ENCODE data around the gene HIP1R.
"Not testable (repeated sequence)": the region's sequence is repeated elsewhere in the genome, so short reads cannot be mapped to it uniquely, and the experiment has no call there.

HIP1R gene, protein sequence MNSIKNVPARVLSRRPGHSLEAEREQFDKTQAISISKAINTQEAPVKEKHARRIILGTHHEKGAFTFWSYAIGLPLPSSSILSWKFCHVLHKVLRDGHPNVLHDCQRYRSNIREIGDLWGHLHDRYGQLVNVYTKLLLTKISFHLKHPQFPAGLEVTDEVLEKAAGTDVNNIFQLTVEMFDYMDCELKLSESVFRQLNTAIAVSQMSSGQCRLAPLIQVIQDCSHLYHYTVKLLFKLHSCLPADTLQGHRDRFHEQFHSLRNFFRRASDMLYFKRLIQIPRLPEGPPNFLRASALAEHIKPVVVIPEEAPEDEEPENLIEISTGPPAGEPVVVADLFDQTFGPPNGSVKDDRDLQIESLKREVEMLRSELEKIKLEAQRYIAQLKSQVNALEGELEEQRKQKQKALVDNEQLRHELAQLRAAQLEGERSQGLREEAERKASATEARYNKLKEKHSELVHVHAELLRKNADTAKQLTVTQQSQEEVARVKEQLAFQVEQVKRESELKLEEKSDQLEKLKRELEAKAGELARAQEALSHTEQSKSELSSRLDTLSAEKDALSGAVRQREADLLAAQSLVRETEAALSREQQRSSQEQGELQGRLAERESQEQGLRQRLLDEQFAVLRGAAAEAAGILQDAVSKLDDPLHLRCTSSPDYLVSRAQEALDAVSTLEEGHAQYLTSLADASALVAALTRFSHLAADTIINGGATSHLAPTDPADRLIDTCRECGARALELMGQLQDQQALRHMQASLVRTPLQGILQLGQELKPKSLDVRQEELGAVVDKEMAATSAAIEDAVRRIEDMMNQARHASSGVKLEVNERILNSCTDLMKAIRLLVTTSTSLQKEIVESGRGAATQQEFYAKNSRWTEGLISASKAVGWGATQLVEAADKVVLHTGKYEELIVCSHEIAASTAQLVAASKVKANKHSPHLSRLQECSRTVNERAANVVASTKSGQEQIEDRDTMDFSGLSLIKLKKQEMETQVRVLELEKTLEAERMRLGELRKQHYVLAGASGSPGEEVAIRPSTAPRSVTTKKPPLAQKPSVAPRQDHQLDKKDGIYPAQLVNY

DNA sequence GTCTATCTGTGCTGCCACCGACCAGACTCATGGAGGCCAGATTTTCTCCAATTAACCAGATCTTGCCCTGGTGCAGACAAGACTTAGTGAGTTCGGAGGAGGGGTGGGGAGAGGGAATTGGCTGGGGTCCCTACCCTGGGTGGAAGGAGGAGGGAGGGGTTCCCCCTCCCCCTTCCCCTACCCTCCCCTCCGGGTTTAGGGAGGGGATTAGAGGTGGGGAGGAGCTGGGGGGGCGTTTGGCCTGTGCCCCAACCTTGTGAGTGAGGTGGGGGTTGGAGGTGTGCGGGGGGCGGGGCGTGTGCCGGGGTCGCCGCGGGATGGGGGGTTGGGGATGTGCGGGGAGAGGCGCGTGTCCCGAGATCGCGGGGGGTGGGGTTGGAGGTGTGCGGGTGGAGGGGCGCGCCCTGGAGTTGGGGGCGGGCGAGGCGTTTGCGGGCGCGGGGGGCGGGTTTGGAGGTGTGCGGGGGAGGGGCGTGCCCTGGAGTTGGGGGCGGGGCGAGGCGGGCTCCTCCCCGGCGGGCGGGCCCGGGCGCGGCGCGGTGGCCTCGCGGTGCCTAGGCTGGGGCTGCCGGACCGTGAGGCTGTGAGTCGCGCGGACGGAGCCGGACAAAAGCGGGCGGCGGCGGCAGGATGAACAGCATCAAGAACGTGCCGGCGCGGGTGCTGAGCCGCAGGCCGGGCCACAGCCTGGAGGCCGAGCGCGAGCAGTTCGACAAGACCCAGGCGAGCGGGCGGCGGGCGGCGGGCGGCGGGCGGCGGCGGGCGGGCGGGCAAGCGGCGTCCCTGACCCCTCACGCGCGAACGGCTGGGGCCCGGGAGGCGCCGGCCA, at the start of gene HIP1R:
Gene HIP1R (plus strand): TSS at position 537 of the 829 bp plus-strand sequence. CDS start 94 bp downstream, at position 631.
- DNase-seq, result no peak

DNA sequence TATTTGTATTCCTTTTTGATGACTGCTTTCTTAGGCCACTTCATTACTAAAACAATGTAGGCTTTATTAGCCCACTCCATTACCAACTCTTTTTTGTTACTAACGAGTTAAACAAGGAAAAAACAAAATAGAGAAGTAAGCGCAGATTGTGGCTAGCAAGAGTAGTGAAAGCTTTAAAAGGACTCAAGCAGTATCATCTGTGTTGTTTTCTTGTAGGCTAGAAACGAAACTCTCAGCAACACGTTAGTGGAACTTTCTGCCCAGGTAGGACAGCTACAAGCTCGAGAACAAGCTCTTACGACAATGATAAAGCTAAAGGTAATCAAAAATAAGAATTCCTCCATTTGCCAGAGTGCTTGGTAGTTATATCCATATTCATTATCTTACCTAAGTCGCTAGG, 49.8 kb upstream of the HIP1R start:
- DNase-seq, result no peak

GRCh38 chr12:122788387-122788786, 46.9 kb upstream of the HIP1R start:
- DNase-seq, result no peak

- DNase-seq, result no peak
These were observed 45.6 kb upstream of the HIP1R start for GRCh38 chr12:122789637-122790036.

DNA sequence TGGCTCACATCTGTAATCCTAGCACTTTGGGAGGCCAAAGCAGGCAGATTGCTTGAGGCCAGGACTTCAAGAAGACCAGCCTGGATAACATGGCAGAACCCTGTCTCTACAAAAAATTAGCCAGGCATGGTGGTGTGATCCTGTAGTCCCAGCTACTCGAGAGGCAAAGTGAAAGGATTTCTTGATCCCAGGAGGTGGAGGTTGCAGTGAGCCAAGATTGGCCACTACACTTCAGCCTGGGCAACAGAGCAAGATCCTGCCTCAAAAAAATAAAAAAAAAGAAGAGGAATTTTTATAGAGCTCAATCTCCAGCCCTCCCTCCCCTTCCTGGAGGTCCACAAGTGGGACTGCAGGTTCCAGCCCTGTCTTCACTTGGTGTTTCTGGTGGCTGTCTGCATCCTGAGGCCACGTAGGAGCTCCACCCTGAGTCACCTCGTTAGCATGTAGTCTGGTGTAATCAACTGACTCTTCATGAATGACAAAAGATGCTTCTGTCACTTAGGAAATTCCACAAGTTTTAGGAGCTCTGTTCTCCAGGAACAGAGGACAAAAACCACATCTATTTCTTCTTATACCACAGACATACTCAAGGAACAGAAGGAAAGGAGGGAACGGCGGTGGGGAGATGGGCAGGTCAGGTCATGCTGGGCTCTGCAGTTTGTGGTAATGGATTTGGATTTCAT, 44.7 kb upstream of the HIP1R start:
- no peak for DNase-seq

DNA sequence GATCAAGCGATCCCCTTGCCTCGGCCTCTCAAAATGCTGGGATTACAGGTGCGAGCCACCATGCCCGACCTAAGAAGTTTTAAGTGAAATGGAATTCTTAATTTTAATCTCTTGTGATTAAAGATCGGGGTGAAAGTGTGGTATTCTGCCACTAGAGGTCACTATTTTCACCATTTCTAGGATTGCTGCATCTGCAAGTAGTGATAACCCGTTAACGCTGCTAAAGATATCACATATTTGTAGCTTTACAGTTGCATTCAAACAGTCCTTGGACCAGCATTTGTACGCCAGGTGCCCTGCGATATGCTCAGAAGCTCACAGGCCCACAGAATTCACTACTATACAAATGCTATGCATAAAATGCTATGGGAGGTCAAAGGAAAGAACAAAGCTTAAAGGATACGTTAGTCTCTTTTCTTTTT, 41.6 kb upstream of the HIP1R start:
- peak; percentile 42 for DNase-seq

GRCh38 chr12:122795807-122796206, 39.5 kb upstream of the HIP1R start:
- DNase-seq, result no peak

GRCh38 chr12:122799641-122800243, 35.5 kb upstream of the HIP1R start:
- no peak for DNase-seq

DNA sequence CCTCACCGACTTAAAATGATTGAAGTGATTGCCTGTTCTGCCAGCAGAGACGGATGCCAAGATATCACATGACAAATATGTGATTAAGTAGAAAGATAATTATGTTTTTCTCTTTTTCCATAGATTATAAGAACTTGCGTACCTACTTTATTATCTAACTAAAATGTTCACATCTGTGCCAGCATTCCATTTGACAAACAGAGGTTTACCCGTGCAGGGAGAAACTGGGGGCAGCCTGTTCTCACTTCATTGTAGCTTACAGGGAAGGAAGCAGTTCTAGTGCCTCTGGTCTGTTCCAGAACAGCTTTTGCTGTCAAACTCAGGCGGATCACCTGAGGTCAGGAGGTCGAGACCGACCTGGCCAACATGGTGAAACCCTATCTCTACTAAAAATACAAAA, 31.3 kb upstream of the HIP1R start:
- no peak for DNase-seq

DNA sequence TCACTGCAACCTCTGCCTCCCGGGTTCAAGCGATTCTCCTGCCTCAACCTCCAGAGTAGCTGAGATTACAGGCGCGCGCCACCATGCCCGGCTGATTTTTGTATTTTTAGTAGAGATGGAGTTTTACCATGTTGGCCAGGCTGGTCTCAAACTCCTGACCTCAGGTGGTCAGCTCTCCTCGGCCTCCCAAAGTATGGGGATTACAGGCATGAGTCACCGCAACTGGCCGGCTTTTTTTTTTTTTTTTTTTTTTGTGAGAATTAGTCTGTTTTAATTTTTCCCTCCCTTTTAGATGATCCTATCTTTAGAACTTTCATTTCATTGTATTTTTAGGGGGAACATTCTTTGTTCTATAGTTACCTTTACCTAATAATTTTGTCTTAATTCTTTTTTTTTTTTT, 30.3 kb upstream of the HIP1R start:
- not testable (repeated sequence) for DNase-seq

DNA sequence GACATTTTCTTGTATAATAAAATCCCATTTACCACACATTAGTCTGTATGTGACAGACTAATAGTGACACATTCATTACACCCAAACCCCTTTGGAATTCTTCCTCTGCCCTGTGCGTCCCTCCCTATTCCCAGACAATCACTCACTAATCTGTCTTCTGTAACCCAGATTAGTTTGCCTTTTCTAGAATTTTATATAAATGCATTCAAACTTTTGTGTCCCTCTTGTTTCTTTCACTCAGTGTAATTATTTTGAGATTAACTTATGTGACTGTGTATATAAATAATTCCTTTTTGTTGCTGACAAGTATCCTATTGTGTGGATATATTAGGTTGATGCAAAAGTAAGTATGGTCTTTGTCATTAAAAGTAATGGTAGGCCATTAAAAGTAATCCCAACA, 27.6 kb upstream of the HIP1R start:
- DNase-seq, result no peak

- no peak for DNase-seq
These were observed 23.5 kb upstream of the HIP1R start for GRCh38 chr12:122811777-122812176.

DNA sequence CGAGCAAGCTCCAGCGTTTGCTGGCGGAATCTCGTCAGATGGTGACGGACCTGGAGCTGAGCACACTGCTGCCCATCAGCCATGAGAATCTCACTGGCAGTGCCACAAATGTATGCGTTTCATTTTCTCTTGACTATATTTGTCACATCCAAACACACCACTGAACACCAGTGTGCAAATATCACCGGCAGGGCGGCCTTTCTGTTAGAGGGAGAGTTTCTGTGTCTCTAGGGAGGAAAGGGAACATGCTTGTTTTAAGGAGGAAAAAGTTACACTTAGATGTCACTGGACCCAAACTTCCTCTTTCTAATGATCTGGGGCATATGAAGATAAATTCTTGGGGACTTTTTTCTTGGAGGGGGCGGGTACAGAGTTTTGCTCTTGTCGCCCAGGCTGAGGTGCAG, 21.9 kb upstream of the HIP1R start:
- no peak for DNase-seq

GRCh38 chr12:122819209-122819785, 16.0 kb upstream of the HIP1R start:
- DNase-seq, result peak; percentile 35

DNA sequence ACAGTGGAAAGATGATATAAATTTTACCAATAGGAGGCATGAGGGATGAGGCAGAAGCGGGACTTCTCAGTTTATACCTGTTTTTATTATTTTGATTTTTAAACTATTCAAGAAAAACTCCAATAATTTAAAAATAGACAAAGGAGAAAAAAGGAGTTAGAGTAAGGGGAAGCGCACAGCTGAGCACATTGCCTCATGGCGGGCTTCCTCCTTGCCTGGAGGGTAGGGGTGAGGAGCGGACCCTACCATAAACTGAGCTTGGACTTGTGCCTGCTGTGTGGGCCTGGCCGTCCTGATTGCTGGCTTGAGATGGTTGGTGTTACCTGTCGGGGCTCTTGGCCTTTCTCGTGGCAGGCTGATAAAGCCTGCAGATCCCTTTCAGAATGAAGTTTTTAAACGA, 15.1 kb upstream of the HIP1R start:
- no peak for DNase-seq

DNA sequence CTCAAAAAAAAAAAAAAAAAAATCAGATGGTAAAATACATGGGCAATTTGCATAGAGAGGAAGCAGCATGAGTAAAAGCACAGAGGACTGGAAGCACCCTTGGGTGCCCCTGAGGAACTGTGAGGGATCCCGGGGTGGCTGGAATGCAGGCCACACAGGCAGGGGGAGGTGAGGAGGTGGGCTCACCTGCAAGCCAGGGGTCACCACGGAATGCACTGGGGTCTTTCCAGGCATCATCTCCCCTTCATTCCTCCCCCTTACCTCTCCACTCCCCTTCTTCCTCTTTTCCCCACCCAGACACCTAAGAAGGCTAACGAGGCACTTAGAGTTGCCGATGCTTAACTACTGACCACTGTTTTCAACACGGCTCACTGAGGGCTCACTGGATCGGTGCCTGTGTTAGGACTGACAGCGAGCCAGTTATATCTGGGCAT, 14.4 kb upstream of the HIP1R start:
- DNase-seq, result no peak

DNA sequence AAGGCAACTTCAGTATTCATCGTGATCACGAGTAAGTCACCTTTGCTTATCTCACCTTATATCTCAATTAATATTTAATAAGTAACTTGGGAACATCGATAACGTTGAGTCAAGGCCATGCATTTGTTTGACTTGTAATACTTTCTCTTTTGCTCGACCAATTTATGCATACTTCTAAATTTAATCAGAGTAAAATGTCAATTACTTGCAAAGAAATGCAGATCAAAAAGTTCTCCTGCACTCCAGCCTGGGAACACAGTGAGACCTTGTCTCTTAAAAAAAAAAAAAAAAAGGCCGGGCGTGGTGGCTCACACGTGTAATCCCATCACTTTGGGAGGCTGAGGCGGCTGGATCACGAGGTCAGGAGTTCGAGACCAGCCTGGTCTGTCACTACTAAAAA, 11.8 kb upstream of the HIP1R start:
- no peak for DNase-seq

DNA sequence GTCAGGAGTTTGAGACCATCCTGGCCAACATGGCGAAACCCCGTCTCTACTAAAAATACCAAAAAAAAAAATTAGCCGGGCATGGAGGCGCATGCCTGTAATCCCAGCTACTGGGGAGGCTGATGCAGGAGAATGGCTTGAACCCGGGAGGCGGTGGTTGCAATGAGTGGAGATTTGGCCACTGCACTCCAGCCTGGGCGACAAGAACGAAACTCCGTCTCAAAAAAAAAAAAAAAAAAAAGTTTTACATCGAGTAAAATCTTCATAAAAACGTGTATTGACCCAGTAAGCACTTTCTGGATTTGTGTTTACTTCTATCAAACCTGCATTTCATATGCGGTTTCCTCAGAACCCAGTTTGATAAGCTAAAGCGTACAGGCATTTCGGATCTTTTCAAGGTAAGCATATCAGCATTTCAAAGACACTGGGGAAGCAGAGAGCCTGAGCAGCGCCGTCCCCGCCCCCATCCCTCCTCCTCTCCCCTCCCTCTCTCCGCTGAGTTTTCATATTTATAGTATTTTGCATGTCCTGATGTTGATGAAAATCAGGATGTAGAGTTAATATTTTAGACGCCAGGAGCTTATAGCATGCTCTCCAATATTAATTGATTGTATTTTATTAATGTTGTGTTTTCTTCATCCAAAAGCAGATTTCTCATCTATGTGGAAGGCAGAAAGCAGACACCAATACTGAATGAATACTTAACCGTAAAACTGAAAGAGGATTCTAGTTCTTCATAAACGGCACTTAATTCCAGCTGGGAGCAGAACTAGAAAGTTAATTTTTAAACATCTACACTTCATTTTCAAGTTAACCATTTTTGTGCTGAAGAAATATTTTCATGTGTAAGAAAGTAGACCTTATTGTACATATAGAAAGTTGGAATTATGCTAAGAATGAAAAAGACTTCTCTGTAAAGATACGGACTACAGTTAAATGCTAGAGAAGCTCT, 9.2 kb upstream of the HIP1R start:
- no peak for DNase-seq

- DNase-seq, result no peak
These were observed 8.0 kb upstream of the HIP1R start for GRCh38 chr12:122827258-122827657.
